HG03378 (cell line): ENCODE results near the gene HIGD1A.
"Not testable (repeated sequence)": the region's sequence is repeated elsewhere in the genome, so short reads cannot be mapped to it uniquely, and the experiment has no call there.

Experiments
- ATAC-seq: cut with Tn5 transposase; IDR thresholded peaks from one replicate; pipeline ENCODE4 v1.9.1; 2021; ENCODE audit warnings: mild to moderate bottlenecking, moderate library complexity; ENCODE audit not compliant: unreplicated experiment

The HIGD1A gene

GRCh38 chr3:42829628-42830436, 25.5 kb upstream of the HIGD1A start:
- ATAC-seq: no peak

GRCh38 chr3:42829083-42829627, 24.9 kb upstream of the HIGD1A start:
- ATAC-seq: no peak

DNA sequence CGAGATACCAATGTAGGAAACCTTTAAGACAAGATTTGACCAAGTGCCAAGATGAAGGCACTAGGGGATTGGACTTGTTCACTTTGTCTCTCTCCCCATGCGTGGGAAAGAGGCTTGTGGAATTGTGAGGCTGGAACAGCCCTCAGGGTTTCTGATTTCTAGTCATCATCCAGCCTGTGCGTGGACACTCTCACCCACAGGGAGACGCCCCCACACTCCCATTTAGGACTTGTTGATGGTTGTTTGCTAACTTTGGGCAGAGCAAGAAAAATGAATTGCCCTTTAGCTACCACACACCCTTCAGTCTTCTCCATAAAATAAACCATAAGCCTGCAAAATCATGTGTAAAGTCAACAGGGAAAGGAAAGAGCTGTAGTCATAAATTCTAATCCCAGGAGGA, 23.4 kb upstream of the HIGD1A start:
- no peak for ATAC-seq

- ATAC-seq: no peak
Measured at GRCh38 chr3:42827023-42827422, 22.7 kb upstream of the HIGD1A start.

DNA sequence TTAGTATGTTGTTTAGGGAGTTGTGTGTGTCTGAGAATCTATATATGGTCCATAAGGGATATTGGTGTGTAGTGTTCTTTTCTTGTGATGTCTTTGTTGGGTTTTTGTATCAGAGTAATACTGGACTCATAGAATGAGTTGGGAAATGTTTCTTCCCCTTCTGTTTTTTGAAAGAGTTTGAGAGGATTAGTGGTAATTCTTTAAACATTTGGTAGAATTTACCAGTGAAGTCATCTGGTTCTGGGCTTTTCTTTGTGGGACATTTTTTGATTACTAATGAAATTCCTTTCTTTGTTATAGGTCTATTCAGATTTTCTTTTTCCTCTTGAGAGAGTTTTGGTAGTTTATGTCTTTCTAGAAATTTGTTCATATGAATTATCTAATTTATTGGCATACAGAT, 21.9 kb upstream of the HIGD1A start:
- ATAC-seq: no peak

GRCh38 chr3:42823351-42823750, 19.1 kb upstream of the HIGD1A start:
- ATAC-seq: no peak

DNA sequence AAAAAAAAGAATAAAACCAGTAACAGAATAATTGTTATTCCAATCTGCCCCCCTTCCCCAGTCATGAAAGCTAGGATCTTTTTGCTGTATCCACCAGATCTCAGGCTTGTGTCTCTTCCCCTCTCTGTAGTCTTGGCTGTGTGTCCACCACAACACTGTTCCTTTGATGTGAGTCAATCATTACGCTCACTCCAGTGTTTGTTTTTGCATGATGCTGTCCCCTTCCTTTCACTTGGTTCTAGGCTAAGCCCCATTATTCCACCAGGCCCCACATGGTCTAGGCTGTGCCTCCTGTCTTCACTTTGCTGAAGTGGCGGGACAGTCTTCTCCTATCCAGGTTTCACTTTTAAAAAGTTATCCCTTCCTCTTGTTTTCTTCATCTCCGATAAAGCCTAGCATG, 18.5 kb upstream of the HIGD1A start:
- no peak for ATAC-seq

DNA sequence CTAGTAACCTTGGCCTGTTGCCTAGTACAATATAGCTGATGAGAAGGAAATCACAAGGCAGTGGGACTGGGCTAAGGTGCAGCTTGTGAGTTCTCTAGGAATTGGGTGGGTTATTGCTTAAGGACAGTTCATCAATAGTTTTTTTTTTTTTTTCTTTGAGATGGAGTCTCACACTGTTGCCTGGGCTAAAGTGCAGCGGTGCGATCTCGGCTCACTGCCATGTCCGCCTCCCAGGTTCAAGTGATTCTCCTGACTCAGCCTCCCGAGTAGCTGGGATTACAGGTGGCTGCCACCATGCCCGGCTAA, 16.4 kb upstream of the HIGD1A start:
- ATAC-seq: no peak

DNA sequence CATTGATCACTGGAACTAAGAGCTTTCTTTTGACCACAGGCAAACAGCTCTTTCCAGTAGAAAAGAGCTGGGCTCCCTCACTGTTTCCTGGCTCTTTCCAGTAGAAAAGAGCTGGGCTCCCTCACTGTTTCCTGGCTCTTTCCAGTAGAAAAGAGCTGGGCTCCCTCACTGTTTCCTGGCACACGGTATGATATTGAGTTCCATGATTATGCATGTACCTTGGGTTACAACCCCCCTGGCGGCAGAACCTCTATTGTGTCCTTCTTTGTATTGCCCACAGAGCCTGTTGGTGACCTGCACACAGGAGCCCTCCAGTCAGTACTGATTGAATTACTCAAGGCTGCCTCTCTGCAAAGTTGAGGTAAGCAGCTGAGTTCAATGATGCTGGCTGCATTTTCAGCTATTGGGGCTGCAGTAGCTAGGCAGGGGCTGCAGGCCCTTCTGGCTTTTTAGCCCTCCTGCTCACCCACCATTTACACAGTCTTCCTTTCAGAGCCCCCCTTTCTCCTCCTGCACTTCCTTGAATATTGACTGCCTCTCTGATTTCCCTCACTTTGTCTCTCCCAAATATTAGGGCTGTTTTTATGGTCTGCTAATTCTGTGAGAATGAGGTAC, 15.2 kb upstream of the HIGD1A start:
- no peak for ATAC-seq

DNA sequence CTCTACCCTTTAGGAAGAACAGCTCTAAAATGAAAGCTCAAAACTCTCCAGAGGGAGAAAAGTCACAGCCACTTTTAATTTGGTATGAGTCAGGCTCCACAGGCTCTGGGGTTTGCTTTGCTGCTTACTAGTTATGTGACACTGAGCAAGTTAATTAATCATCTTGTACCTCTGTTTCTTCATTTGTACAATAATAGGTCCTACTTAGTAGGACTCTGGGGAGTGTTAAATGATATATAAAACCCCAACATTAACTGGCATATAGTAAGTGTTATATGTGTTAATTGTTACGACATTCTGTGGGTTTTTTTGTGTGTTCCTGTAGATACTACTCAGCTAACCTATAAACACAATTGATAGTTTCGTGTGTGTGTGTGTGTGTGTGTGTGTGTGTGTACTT, 11.5 kb upstream of the HIGD1A start:
- ATAC-seq: no peak

DNA sequence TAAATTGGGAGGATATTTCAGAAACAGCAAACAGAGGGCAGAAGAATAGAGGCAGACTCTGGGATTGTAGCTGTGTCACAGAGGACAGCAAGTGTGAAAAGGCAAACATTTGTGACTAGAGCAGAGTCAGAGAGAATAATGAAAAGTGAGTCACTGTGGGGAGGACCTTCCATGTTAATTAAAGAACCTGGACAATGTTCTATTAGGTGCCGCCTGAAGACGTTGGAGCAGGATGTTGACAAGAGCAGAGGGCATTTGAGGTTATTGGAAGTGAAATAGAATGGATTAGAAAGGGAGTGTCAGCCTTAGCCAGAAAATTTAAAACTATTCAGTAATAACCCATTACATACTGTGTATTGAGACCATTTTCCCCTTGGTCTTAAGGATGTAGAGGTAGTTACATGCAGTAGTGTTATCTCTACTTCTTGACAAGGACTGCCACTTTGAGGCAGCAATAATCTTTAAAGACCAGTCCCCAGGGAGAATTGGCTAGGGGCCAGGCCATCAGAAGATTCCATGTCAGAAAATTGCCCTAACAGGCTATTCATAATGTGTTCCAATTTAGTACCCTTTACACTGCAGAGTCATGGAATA, 10.7 kb upstream of the HIGD1A start:
- ATAC-seq: no peak

- ATAC-seq: no peak
Measured at GRCh38 chr3:42814246-42814645, 10.0 kb upstream of the HIGD1A start.

DNA sequence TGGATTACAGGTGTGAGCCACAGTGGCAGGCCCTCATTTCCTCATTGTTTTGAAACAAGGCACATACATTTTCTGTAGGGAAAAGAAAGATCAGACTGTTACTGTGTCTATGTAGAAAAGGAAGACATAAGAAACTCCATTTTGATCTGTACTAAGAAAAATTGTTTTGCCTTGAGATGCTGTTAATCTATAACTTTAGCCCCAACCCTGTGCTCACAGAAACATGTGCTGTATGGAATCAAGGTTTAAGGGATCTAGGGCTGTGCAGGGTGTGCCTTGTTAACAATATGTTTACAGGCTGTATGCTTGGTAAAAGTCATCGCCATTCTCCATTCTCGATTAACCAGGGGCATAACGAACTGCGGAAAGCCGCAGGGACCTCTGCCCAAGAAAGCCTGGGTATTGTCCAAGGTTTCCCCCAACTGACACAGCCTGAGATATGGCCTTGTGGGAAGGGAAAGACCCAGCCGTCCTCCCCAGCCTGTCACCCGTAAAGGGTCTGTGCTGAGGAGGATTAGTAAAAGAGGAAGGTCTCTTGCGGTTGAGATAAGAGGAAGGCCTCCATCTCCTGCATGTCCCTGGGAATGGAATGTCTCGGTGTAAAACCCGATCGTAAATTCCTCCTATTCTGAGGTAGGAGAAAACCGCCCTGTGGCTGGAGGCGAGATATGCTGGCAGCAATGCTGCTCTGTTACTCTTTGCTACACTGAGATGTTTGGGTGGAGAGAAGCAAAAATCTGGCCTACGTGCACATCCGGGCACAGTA, 7.0 kb upstream of the HIGD1A start:
- ATAC-seq: not testable (repeated sequence)

- not testable (repeated sequence) for ATAC-seq
Measured at GRCh38 chr3:42810706-42811105, 6.4 kb upstream of the HIGD1A start.

- no peak for ATAC-seq
Measured at GRCh38 chr3:42809202-42809601, 4.9 kb upstream of the HIGD1A start, which contains the start of gene ACKR2. Gene ACKR2 (plus strand): TSS chr3:42809445. CDS start chr3:42864503, 55,058 bp downstream.

- ATAC-seq: no peak
Measured at GRCh38 chr3:42807929-42808328, 3.6 kb upstream of the HIGD1A start.

DNA sequence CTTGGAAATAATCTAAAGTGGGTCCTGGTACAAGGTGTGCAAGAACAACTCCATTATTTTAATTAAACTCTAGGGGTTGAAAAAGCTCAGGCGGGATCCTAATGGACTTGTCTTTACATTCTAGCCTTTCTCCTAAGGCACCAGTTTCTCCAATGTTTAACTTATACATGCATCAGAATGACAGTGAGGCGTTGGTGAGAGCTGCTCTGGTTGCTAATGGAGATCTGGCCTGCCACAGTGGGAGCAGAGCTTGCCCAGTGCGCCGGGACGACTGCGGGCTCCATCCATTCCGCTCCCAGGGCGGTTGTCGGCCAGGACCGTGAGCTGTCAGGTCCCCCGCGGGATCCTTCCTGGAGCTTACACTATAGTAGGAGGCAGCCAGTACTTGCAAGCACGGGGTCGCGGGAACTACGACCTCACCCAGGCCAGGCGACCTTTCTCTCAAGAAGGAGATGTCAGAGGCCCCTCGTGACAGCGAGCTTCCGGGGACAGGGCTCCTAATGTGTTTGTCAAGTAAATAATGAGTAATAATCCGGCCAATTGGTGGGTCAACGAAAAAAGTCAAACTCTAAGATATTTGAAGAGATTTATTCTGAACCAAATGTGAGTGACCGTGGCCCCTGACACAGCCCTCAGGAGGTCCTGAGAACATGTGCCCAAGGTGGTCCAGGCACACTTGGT, 991 bp upstream of the HIGD1A start:
- ATAC-seq: no peak

DNA sequence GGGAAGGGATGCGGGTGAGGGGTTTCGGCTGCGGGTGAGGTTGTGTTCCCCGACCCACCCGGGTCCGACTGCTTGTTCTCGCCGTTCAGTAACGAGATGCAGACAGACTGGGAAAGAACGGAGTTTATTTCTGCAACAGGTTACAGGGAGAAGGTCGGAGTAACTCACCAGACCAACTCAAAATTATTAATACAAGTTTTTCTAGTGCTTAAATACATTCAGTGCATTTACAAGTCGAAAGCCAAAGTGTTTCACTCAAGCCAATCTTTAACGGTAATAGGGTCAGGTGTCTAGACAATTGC, 492 bp upstream of the HIGD1A start:
- peak; percentile 23 for ATAC-seq

DNA sequence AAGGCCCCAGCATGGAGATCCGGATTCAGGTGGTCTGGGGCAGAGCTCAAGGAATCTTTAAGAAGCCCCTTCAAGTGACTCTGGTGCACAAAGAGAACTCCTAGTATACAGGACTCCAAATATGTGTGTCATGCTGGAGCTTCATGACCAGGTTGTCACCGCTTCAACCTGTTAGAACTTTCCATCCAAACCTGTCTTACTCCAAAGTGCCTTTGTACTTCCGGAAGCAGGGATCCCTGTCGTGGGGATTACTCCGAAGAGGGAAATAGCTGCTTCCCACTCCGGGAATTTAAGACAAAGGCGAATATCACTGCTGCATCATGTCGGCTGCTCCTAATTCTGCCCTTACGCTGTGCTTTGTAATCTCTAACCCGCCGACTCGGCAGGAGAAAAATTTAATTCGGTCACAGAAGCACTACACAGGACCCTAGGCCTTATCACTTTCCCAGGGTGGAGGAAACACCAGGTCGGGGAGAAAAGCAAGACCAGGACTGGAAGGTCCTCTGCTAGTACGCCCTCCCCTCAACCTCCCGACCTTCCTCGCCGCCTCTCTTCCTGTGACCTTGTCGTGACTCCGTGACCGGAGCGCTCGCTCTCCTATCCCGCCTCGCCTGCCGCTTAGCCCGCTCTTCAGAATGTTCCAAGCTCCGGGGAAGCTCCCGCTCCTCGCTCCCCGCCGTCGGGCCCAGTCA, 730 bp downstream of the HIGD1A start:
- ATAC-seq: peak; percentile 15

DNA sequence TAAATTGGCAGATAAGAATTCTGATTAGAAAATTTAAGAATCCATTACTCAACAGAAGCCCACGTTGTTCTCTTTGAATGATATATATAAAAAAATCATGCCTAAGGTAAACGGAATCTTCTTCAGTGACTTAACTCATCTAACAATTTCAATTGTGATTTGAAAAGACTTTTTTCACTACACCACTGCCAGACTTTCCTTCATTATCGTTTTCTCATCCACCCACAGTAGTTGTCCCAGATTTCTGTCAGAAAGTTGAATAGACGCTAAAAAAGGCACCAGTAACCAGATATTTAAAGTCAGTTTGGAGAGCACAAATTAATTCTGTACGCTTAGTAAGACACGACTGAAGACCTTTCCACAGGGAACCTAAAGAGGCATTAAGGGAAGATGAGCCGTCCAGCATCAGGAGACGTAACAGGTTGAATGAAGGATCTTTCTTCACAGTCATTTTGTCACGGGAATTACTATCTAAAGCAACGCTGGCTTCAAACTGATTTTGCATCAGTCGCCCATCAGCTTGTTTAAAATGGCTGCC, 1.3 kb downstream of the HIGD1A start:
- no peak for ATAC-seq
